Thoracic aorta (tissue), 2 donors: ENCODE data around the gene ZSCAN26. TPM values are rescaled to one million over a fixed set of nuclear protein-coding genes. Genes with fewer than 3 reads are reported as not detected.

ENCODE experiments used
- ATAC-seq: fragments of 150-250 bp; one replicate; pipeline ENCODE4 v1.8.0; 2017; ENCODE audit warnings: low read depth; ENCODE audit not compliant: insufficient number of reproducible peaks, low FRiP score
- DNase-seq: peaks from one replicate; pipeline ENCODE4 v3.0.0-alpha.2; 2020; ENCODE audit warnings: low spot score
- H3K27ac ChIP-seq, 2 donors: fragments of 200-600 bp; sonication (generic); 1 replicate in 1 of 2; 2 replicates in 1 of 2; pipeline ENCODE4 v1.5.1; 2016; ENCODE audit warnings: mild to moderate bottlenecking in 2 of 2, moderate library complexity in 2 of 2
- H3K27me3 ChIP-seq: fragments of 200-600 bp; sonication (generic); replicated peaks from 2 replicates; pipeline ENCODE4 v1.6.0; 2016; ENCODE audit warnings: mild to moderate bottlenecking; ENCODE audit not compliant: insufficient read depth
- H3K36me3 ChIP-seq: fragments of 200-600 bp; sonication (generic); one replicate; pipeline ENCODE4 v1.5.1; 2016
- H3K4me1 ChIP-seq, 2 donors: fragments of 200-600 bp; sonication (generic); 1 replicate in 1 of 2; 2 replicates in 1 of 2; pipeline versions ENCODE4 v1.5.1 to v1.6.0; 2016; ENCODE audit warnings: low read depth in 2 of 2, mild to moderate bottlenecking in 1 of 2; ENCODE audit not compliant: control insufficient read depth in 1 of 2
- H3K4me3 ChIP-seq: fragments of 200-600 bp; sonication (generic); 2 replicates; pipeline ENCODE4 v1.5.1; 2016; ENCODE audit warnings: mild to moderate bottlenecking
- H3K9me3 ChIP-seq: fragments of 200-600 bp; sonication (generic); 2 replicates; pipeline ENCODE4 v1.5.1; 2016
- CTCF ChIP-seq: fragments of 200-600 bp; sonication (generic); IDR thresholded peaks from one replicate; pipeline ENCODE4 v1.5.1; 2019; ENCODE audit warnings: antibody characterized with exemption
- total RNA-seq, 2 donors: library from RNA; depleted of rRNA; stranded (reverse); fragments of >200 nt; gene quantifications; one replicate each; pipeline versions ENCODE4 v1.1.0 to v1.2.3, GENCODE V29; 2016

The ZSCAN26 gene
- total RNA-seq, 2 donors from 2014 or later: 25.7 to 45.0 TPM

DNA sequence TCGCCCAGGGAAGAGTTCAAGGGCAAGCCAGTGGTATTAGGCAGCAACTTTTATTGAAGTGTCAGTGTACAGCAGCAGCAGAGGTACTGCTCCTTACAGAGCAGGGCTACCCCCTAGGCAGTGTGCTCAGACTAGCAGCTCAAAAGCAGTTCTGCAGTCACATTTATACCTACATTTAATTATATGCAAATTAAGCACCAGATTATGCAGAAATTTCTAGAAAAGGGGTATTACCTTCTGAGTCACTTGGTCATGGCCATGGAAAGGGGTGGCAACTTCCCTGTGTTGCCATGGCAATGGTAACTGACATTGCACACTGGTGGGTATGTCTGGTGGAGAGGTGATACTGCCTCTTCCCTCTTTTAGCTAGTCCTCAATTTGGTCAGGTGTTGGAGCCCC, 12.8 kb upstream of the ZSCAN26 start:
- Histone ChIP-seq H3K27ac (no peak overlapping the region), H3K4me1 (peaks cover 17 to 29% of the 10 kb centered on the region in 2 donors), H3K4me3 (no peak overlapping the region), H3K27me3 (no peaks in the 10 kb centered on the region), H3K9me3 (no peaks in the 10 kb centered on the region), H3K36me3 (no peaks in the 10 kb centered on the region)
- TF ChIP-seq CTCF: no peak
- DNase-seq: no peak
- no peak for ATAC-seq

DNA sequence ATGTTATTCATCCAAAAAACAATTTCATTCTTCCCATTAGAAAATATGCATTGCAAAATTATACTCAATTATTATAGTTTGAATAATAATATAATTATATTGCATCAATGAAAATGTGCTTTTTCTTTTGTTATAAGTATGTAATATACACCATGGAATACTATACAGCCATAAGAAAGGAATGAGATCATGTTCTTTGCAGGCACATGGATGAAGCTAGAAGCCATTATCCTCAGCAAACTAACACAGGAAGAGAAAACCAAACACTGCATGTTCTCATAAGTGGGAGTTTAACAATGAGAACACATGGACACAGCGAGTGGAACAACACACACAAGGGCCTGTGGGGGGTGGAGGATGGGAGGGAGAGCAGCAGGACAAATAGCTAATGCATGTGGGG, 9.9 kb upstream of the ZSCAN26 start:
- TF ChIP-seq CTCF: no peak
- Histone ChIP-seq H3K27me3 (no peaks in the 10 kb centered on the region), H3K9me3 (no peaks in the 10 kb centered on the region), H3K36me3 (no peaks in the 10 kb centered on the region), H3K27ac (no peak overlapping the region), H3K4me1 (peaks cover 9 to 18% of the 10 kb centered on the region in 2 donors), H3K4me3 (no peak overlapping the region)
- DNase-seq (no peak), ATAC-seq (no peak)

- no peak for TF ChIP-seq CTCF
- Histone ChIP-seq H3K9me3 (no peaks in the 10 kb centered on the region), H3K4me1 (peaks cover 3 to 10% of the 10 kb centered on the region in 2 donors), H3K4me3 (peak within 1 kb of the TSS; percentile 74), H3K27ac (no peak within 1 kb of the TSS), H3K36me3 (no peaks in the 10 kb centered on the region), H3K27me3 (no peaks in the 10 kb centered on the region)
- DNase-seq (peak; percentile 43), ATAC-seq (no peak)
Measured at GRCh38 chr6:28258877-28259777, 7.8 kb upstream of the ZSCAN26 start, which contains the start of gene NKAPL. NKAPL (plus strand) TSS chr6:28259297; CDS start chr6:28259372, 75 bp downstream.

DNA sequence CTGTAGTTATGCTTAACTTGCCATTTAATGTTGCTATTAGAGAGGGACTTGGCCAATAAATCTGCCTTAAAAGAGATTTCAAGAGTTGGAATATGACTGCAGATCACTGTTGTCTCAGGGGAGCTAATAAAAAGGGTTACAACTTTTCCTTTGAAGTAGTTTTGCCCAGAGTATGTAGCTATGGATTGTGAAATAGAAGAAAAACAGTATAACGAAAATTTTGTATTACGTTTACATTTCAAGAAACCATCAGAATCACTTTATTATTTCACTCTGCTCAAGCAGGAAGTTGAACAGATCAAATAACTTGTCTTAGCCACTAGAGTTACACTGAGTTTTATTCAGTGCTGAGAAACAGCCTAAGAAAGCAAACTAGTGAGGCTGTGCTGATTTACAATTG, 3.0 kb upstream of the ZSCAN26 start:
- no peak for ATAC-seq
- Histone ChIP-seq H3K36me3 (no peaks in the 10 kb centered on the region), H3K27ac (no peak overlapping the region), H3K4me1 (peaks cover 14 to 25% of the 10 kb centered on the region in 2 donors), H3K27me3 (no peaks in the 10 kb centered on the region), H3K9me3 (no peaks in the 10 kb centered on the region), H3K4me3 (no peak overlapping the region)
- DNase-seq: no peak
- no peak for TF ChIP-seq CTCF

DNA sequence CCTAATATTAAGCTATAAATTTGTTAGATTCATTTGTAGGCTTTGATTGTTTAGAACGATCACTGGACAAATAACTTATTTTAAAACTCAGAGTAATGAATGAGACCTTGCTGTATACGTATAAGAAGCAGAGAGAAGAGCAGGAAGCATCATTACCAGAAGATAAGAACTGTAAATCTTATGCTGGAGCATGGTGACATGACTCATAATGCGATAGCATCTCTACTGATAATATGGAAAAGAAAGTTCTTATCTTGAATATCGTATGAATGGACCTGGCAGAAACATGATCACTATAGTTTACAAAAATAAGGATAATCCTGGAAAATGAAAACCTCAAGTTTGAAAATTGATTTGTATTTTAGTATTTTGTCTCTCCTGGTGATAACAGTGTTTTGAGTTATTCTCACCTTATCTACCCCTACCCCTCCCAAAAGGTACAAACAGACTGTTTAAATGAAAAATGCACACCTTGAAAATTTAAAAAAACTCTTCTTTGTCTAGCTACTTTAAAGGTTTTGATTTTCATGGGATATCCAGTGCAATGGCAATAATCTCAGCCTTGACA, 2.0 kb upstream of the ZSCAN26 start:
- ATAC-seq: no peak
- TF ChIP-seq CTCF: no peak
- no peak overlapping the region for H3K4me3 ChIP-seq
- no peaks in the 10 kb centered on the region for H3K36me3 ChIP-seq
- H3K4me1 ChIP-seq: peaks cover 10 to 19% of the 10 kb centered on the region in 2 donors
- no peaks in the 10 kb centered on the region for H3K9me3 ChIP-seq
- no peaks in the 10 kb centered on the region for H3K27me3 ChIP-seq
- H3K27ac ChIP-seq: no peak overlapping the region
- DNase-seq: no peak
